Activated T-helper 1 cell treated with anti-CD3 and anti-CD28 coated beads, Interleukin-12 subunit alpha, Interleukin-12 subunit beta, Interleukin-2, Interleukin-4 antibody, amounts not matched to agents 30 ng/mL and 10 ng/mL and 1 ng/mL, durations not matched to agents 14 hours and 24 hours and 36 hours (primary cell): Measurements from ENCODE around the gene ZNF639. TPM values are rescaled to one million over a fixed set of nuclear protein-coding genes. Genes with fewer than 3 reads are reported as not detected.

Experiments used
- DNase-seq: peaks from one replicate; pipeline ENCODE4 v3.0.0; 2021; ENCODE audit warnings: low spot score
- H3K27ac Mint-ChIP-seq: one replicate; pipeline ENCODE4 v1.8.0; 2021; ENCODE audit warnings: mild to moderate bottlenecking, mixed read lengths
- H3K27me3 Mint-ChIP-seq: one replicate; pipeline ENCODE4 v1.8.0; 2022; ENCODE audit warnings: mild to moderate bottlenecking, moderate library complexity, mixed read lengths; ENCODE audit not compliant: insufficient read depth
- H3K36me3 Mint-ChIP-seq: one replicate; pipeline ENCODE4 v1.8.0; 2021; ENCODE audit warnings: low read depth, mixed read lengths
- H3K4me1 Mint-ChIP-seq: one replicate; pipeline ENCODE4 v1.8.0; 2021; ENCODE audit warnings: low read depth, mixed read lengths
- H3K4me3 Mint-ChIP-seq: one replicate; pipeline ENCODE4 v1.8.0; 2021; ENCODE audit warnings: mild to moderate bottlenecking, moderate library complexity, mixed read lengths
- H3K9me3 Mint-ChIP-seq: one replicate; pipeline ENCODE4 v1.8.0; 2021; ENCODE audit warnings: mixed read lengths
- intact Hi-C: fragments of 100-400 bp; cut with micrococcal nuclease; formaldehyde crosslinking; loops from one replicate; pipeline ENCODE4 v1.15.1; 2024
- total RNA-seq: library from RNA; stranded (reverse); gene quantifications from 2 replicates; pipeline ENCODE4 v1.2.3, GENCODE V29; 2022

The ZNF639 gene
- total RNA-seq, 1 donor from 2014 or later: 36.2 TPM

DNA sequence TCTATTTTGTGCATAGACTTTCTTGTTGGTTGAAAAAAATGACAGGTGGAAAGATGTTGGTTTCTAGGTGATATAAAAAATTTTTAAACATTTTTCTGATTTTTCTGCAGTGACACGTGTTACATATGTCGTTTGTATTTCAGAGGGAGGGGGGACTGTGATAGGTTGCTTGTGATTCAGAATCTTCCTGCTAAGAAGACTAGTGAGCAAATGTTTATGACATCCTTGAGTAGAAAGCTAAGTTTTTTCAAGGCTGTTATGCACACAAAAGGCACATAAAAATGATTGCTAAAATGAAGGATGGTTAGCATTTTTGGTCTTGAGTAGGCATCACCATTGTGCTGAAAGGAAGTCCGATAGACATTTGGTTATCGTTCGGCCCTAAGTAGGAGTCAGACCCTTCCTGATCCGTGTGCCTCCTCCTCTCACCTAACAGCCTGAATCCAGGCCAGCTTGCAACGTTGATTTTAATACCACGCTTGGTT, 1.5 kb downstream of the ZNF639 start:
- Mint-ChIP-seq H3K9me3 (no peaks in the 10 kb centered on the region), H3K27ac (peak overlapping the region; percentile 92), H3K27me3 (peaks cover 10% of the 10 kb centered on the region), H3K4me1 (peaks cover 32% of the 10 kb centered on the region), H3K36me3 (peaks cover 12% of the 10 kb centered on the region), H3K4me3 (peak overlapping the region; percentile 90)
- intact Hi-C loops: loop anchor here (1.0 to 5.0 kb wide), 4 partner anchors 23 to 1278 kb away; partner anchors contain the start of genes MFN1, MRPL47, NDUFB5 and TTC14
- DNase-seq: no peak

GRCh38 chr3:179330438-179330837, 7.6 kb downstream of the ZNF639 start:
- intact Hi-C loops: no loop called here
- H3K4me1 Mint-ChIP-seq: peaks cover under 1% of the 10 kb centered on the region
- peaks cover 47% of the 10 kb centered on the region for H3K36me3 Mint-ChIP-seq
- H3K27ac Mint-ChIP-seq: no peak overlapping the region
- H3K4me3 Mint-ChIP-seq: no peak overlapping the region
- H3K9me3 Mint-ChIP-seq: no peaks in the 10 kb centered on the region
- DNase-seq: no peak
- no peaks in the 10 kb centered on the region for H3K27me3 Mint-ChIP-seq

DNA sequence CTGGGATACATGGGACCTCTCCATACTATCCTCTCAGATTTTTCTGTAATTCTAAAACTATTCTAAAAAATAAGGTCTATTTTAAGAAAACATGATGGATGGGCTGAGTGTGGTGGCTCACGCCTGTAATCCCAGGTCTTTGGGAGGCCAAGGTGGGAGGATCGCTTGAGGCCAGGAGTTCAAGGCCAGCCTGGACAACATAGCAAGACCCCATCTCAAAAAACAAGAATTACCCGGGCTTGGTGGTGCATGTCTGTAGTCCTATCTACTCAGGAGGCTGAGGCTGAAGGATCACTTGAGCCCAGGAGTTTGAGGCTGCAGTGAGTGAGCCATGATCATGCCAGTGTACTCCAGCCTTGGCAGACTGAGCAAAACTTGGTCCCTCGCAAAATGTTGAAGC, 9.4 kb downstream of the ZNF639 start:
- no peak overlapping the region for H3K4me3 Mint-ChIP-seq
- no peak for DNase-seq
- H3K27me3 Mint-ChIP-seq: no peaks in the 10 kb centered on the region
- no peaks in the 10 kb centered on the region for H3K9me3 Mint-ChIP-seq
- intact Hi-C loops: no loop called here
- no peaks in the 10 kb centered on the region for H3K4me1 Mint-ChIP-seq
- no peak overlapping the region for H3K27ac Mint-ChIP-seq
- peaks cover 50% of the 10 kb centered on the region for H3K36me3 Mint-ChIP-seq

DNA sequence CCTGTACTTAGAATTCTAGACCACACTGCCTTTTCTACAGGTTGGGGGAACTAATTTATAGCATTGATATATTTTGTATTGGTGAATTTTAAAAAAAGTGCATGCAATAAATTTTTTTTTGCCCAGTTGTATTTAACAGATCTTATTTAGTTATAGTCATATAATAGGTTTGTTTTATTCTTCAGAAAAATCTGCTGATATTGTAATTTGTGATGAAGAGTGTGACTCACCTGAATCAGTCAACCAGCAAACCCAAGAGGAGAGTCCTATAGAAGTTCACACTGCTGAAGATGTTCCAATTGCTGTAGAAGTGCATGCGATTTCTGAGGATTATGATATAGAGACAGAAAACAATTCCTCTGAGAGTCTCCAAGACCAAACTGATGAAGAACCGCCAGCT, 10.3 kb downstream of the ZNF639 start:
- Mint-ChIP-seq H3K9me3 (no peaks in the 10 kb centered on the region), H3K27ac (no peak overlapping the region), H3K4me1 (no peaks in the 10 kb centered on the region), H3K36me3 (peaks cover 47% of the 10 kb centered on the region), H3K27me3 (no peaks in the 10 kb centered on the region), H3K4me3 (no peak overlapping the region)
- intact Hi-C loops: no loop called here
- DNase-seq: no peak

DNA sequence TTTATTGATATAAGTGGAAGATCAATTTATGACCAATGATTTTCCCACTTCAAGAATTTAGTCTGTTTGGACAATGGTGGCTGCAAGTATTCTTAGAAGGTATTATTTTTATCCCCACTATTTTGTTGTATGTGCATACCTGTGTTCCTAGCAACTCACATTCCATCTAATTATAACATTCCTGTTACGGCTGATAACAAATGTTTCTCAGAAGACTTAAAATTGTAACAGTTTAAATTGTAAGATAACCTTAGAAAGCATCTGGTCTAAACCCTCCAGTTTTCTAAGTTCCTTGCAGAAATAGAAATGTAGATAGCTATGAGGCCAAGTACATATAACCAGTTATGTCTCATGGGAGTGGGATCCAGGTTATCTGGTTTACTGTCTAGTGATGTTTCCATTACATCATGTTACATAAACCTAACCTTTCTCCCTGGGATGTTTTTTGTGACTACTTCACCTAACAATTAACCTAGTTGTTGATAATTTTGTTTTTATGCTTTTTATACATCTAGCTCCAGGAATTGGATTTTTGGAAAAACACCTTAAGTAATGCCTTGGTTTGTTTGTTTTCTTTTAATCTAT, 13.6 kb downstream of the ZNF639 start:
- H3K4me1 Mint-ChIP-seq: no peaks in the 10 kb centered on the region
- no peak overlapping the region for H3K27ac Mint-ChIP-seq
- no peaks in the 10 kb centered on the region for H3K27me3 Mint-ChIP-seq
- peaks cover 32% of the 10 kb centered on the region for H3K36me3 Mint-ChIP-seq
- no peak overlapping the region for H3K4me3 Mint-ChIP-seq
- intact Hi-C loops: no loop called here
- DNase-seq: no peak
- no peaks in the 10 kb centered on the region for H3K9me3 Mint-ChIP-seq

- H3K9me3 Mint-ChIP-seq: no peaks in the 10 kb centered on the region
- peak within 1 kb of the TSS; percentile 96 for H3K27ac Mint-ChIP-seq
- H3K4me3 Mint-ChIP-seq: peak within 1 kb of the TSS; percentile 98
- intact Hi-C loops: loop anchor here (1.0 to 5.0 kb wide), 9 partner anchors 23 to 1565 kb away; partner anchors contain the start of genes ACTL6A, FXR1, GNB4 and MRPL47
- no peaks in the 10 kb centered on the region for H3K27me3 Mint-ChIP-seq
- H3K4me1 Mint-ChIP-seq: peaks cover 25% of the 10 kb centered on the region
- H3K36me3 Mint-ChIP-seq: peaks cover 13% of the 10 kb centered on the region
- peak; percentile 87 for DNase-seq
Measured at GRCh38 chr3:179347345-179348194, 24.7 kb downstream of the ZNF639 start, which contains the start of gene MFN1. Gene MFN1 (plus strand): TSS chr3:179347709. CDS start chr3:179348852, 1,143 bp downstream.

GRCh38 chr3:179348325-179349013, 25.6 kb downstream of the ZNF639 start:
- intact Hi-C loops: loop anchor here (5.0 kb wide), 2 partner anchors 104 to 1254 kb away; partner anchors contain the start of genes GNB4 and TTC14
- H3K27me3 Mint-ChIP-seq: no peaks in the 10 kb centered on the region
- peak overlapping the region; percentile 98 for H3K4me3 Mint-ChIP-seq
- H3K4me1 Mint-ChIP-seq: peaks cover 27% of the 10 kb centered on the region
- no peak for DNase-seq
- H3K36me3 Mint-ChIP-seq: peaks cover 17% of the 10 kb centered on the region
- H3K27ac Mint-ChIP-seq: peak overlapping the region; percentile 96
- H3K9me3 Mint-ChIP-seq: no peaks in the 10 kb centered on the region

- Mint-ChIP-seq H3K4me3 (no peak overlapping the region), H3K27ac (no peak overlapping the region), H3K27me3 (no peaks in the 10 kb centered on the region), H3K4me1 (peaks cover 25% of the 10 kb centered on the region), H3K36me3 (peaks cover 61% of the 10 kb centered on the region), H3K9me3 (no peaks in the 10 kb centered on the region)
- intact Hi-C loops: no loop called here
- DNase-seq: no peak
Measured at GRCh38 chr3:179355996-179356395, 33.2 kb downstream of the ZNF639 start.

DNA sequence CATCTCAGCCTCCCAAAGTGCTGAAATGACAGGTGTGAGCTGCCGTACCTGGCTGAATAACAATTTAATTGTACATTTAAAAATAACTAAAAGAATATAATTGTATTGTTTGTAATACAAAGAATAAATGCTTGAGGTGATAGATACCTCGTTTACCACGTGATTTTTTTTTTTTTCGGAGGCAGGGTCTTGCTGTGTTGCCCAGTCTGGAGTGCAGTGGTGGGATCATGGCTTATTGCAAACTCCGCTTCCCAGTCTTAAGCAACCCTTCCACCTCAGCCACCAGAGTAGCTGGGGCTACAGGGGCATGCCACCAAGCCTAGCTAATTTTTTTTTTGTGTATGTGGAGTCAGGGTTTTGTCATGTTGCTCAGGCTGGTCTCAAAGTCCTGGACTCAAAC, 40.5 kb downstream of the ZNF639 start:
- Mint-ChIP-seq H3K9me3 (no peaks in the 10 kb centered on the region), H3K4me3 (no peak overlapping the region), H3K27ac (no peak overlapping the region), H3K36me3 (peaks cover 37% of the 10 kb centered on the region), H3K27me3 (no peaks in the 10 kb centered on the region), H3K4me1 (no peaks in the 10 kb centered on the region)
- DNase-seq: no peak
- intact Hi-C loops: no loop called here

- Mint-ChIP-seq H3K9me3 (no peaks in the 10 kb centered on the region), H3K4me1 (no peaks in the 10 kb centered on the region), H3K4me3 (no peak overlapping the region), H3K27me3 (no peaks in the 10 kb centered on the region), H3K27ac (no peak overlapping the region), H3K36me3 (peaks cover 21% of the 10 kb centered on the region)
- intact Hi-C loops: no loop called here
- no peak for DNase-seq
Measured at GRCh38 chr3:179369621-179370020, 46.8 kb downstream of the ZNF639 start.

GRCh38 chr3:179373938-179374337, 51.1 kb downstream of the ZNF639 start:
- DNase-seq: no peak
- Mint-ChIP-seq H3K36me3 (peaks cover 17% of the 10 kb centered on the region), H3K4me1 (no peaks in the 10 kb centered on the region), H3K27me3 (no peaks in the 10 kb centered on the region), H3K4me3 (no peak overlapping the region), H3K9me3 (no peaks in the 10 kb centered on the region), H3K27ac (no peak overlapping the region)
- intact Hi-C loops: no loop called here

- H3K4me3 Mint-ChIP-seq: no peak overlapping the region
- no peak for DNase-seq
- peaks cover 22% of the 10 kb centered on the region for H3K36me3 Mint-ChIP-seq
- intact Hi-C loops: no loop called here
- H3K27me3 Mint-ChIP-seq: no peaks in the 10 kb centered on the region
- no peaks in the 10 kb centered on the region for H3K4me1 Mint-ChIP-seq
- no peaks in the 10 kb centered on the region for H3K9me3 Mint-ChIP-seq
- no peak overlapping the region for H3K27ac Mint-ChIP-seq
Measured at GRCh38 chr3:179375091-179375999, 52.5 kb downstream of the ZNF639 start.
